ENCODE measurements around the gene ADGRL2. TPM values are rescaled to one million over a fixed set of nuclear protein-coding genes. Genes with fewer than 3 reads are reported as not detected.

Gene ADGRL2
- 107 and 117 TPM in 2 replicates for total RNA-seq

DNA sequence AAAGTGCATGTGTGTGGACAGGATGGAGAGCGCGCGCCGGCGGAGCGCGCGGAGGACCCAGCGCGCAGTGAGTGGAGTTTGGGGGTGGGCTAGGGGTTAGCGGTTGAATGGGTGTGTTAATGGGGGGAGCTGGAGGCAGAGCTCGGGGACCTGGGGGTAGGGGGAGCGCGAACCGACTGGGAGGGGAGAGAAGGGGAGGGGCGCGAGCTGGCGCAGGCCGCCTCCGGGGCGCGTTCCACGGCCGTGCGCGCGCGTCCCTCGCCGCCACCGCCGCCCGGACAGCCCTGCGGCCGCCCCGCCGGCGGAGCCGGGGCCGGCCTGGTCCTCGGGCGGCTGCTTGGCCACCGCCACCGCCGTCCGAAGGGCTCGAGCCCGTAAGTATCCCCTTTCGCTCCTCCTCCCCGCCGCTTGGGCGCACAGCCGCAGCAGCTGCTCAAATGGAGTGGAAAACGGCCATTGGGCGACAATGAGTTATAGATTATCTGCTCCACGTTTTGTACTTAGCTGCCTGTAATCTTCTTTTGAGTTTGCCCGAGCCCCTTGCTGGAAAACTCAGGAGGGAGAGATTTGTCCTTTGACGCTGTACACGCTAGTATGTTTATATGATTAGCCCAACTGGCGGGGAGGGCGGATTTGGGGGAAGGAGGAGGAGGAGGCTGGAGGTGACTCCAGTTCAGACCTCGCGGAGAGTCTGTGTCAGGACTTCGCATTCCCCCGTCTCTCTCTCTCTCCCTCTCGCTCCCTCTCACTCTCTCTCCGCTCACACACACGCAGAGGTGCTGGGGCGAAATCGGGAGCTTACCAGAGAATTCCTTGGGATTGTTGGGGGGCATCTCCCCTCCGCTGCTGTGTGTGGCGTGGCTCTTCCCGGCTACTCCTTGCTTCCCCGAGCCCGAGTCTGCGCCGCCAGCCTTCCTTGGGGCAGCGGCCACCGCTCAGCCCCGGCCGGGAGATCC is at the start of gene ADGRL2:
ADGRL2 (plus strand) TSS at position 240 of the 956 bp plus-strand sequence. CDS start 36,051 bp downstream, outside the sequence.
- DNase-seq: peak; percentile 93

- no peak for DNase-seq
Measured at GRCh38 chr1:81752840-81753239, 47.9 kb upstream of the ADGRL2 start.

DNA sequence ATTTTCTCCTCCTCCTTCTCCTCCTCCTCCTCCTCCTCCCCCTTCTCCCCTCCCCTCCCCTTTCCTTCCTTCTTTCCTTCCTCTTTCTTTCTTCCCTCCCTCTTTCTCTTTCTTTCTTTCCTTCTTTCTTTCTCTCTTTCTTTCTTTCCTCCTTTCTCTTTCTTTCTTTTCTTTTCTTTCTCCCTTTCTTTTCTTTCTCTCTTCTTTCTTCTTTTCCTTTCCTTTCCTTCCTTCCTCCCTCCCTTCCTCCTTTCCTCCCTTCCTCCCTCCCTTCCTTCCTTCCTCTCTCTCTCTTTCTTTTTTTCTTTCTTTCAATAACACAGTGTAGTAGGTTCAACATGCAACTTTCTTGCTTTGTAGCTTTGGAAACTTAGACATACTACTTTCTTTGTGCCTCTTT is 46.3 kb upstream of the ADGRL2 start:
- no peak for DNase-seq

GRCh38 chr1:81756872-81757271 is 43.9 kb upstream of the ADGRL2 start:
- no peak for DNase-seq

- no peak for DNase-seq
Measured at GRCh38 chr1:81757398-81758020, 43.2 kb upstream of the ADGRL2 start.

- no peak for DNase-seq
Measured at GRCh38 chr1:81758181-81758580, 42.6 kb upstream of the ADGRL2 start.

GRCh38 chr1:81760477-81761097 is 40.1 kb upstream of the ADGRL2 start:
- DNase-seq: peak; percentile 56

DNA sequence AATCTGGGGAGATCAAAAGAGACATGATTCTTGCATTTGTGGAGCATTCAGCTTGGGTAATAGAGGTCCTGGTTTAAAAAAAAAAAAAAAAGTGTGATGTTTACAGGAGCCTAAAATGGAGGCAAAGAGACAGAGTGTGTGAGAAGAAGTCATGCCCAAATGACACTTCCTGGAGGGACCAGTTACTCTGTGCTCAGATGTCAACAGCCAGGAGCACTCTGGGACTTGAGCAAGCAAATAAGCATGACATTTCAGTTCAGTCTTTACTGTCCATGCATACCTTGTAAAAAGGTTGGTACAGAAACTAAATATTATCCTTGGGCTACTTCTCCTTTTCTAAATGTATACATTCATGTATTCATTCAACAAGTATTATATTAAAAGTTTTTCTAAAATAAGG is 25.2 kb upstream of the ADGRL2 start:
- DNase-seq: no peak

DNA sequence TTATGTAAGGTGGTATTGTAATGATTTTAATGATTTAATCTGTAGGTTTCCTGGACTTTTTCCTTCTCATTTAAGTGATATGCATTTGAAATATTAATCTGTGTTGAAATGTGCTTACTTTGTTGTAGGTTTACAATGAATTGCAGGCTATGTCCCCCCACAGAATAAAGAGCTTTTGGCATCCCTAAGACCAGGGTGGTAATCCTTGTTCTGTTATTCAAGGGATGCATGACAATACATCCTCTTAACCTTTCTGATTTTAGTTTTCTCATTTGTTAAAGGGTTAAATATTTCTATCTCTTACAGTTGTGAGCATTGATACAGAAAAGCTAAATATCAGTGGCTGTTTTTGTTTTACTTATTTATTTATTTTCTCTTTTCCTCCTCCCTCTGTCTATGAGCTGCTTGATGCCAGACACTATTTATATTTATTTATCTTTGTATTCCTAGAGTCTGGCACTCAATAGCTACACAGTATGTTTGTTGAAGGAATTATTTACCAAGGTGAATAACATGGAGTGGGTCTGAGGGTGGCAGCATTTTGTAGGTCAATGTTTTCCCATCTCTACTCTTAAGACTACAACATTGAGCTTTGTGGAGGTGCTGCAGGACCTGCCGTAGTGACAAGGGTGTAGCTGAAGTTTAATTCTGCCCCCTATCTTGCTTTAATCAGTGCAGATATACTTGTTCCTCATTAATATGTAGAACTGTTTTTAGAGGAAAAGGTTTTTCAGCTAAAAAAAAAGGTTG is 19.9 kb upstream of the ADGRL2 start:
- DNase-seq: no peak

DNA sequence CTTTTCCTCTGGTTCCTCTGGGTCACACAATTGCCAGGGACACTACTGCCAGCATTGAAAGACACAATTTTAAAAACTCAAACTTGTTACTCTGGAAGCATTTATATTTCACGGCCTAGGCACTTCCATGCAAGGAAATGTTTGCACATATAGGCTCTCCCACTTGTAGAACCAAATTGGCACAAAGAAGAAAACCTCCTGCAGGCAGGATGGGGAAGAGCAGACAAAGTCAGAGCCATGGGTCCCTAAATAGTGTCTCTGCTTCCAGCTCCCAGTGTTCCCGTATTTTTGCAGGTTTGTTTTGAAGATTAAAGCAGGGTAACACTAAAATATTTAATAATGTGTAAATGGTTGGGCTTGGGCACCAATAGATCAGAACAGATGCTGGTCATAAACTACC is 19.0 kb upstream of the ADGRL2 start:
- DNase-seq: no peak

DNA sequence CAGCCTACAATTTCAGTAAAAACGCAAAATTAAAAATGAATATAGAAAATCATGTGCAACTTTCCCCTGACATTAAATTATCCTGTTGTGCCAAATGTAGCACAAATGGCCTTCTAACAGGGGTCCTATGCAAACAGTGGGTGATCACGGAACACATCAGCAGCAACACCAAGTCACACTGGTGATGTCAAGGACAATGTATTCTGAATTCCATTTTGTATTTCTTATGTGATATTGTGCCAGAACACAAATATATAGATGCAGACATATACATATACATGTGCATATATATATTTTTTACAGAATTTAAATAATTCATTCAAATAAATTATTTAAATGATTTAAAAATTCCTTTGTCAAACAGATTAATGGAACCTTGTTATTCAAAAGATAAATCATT is 8.6 kb upstream of the ADGRL2 start:
- no peak for DNase-seq

DNA sequence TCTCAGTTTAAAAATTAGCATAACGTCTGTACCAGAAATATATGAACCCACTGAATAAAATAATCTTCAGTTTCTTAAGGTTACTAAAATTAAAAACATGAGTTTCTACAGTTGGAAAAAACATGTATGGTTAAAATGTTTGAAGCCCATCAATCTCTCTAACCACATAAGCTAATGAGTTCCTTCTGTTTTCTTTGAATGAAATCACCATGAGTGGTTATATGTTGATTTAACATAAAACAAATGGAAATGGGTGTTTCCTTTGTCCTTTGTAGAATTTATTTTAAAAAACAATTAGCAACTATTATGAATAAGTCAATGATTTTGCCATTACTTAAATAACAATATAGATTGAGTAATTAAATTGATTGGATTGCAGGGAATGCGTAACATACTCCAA is 3.0 kb upstream of the ADGRL2 start:
- no peak for DNase-seq

GRCh38 chr1:81799939-81800694 is 617 bp upstream of the ADGRL2 start:
- peak; percentile 71 for DNase-seq

DNA sequence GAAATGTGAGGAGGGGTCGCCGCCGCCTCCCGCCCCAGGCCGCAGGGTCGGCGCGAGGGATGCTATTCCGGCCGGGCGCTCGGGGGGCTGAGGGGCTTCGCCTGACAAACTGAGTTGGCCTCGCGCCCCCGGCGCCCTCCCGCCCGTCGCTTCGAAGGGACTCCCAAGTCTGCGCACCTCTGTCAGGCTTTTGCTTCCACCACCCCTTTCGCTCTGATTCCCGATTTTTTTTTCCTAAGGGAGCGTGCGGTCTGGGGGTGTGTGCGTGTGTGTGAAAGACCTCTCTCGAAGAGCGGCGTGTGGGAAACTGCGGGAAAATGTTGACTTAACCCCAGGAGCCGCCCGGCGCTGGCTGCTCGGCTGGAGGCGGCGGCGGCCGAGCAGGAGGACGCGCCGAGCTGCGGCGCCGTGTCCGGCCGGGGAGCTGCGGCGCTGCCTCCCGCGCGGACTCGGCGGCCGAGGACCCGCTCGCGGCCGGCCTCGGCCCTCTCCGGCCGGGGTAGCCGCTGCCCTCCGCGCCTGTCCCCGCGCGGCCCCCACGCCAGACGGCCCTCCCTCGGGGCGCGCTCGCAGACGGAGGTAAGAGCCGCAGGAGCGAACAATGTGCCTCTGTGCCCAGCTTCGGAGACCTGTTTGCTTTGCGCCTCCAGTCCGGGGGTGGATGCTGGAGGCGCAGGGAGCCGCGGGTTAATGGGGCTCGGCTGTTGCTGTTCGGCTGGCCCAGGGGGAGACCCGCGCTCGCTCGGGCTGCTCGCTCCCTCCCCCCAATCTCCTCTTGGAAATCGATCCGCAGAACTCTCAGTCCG is 1.1 kb downstream of the ADGRL2 start:
- DNase-seq: peak; percentile 66

GRCh38 chr1:81802457-81802706 is 1.6 kb downstream of the ADGRL2 start:
- DNase-seq: no peak

DNA sequence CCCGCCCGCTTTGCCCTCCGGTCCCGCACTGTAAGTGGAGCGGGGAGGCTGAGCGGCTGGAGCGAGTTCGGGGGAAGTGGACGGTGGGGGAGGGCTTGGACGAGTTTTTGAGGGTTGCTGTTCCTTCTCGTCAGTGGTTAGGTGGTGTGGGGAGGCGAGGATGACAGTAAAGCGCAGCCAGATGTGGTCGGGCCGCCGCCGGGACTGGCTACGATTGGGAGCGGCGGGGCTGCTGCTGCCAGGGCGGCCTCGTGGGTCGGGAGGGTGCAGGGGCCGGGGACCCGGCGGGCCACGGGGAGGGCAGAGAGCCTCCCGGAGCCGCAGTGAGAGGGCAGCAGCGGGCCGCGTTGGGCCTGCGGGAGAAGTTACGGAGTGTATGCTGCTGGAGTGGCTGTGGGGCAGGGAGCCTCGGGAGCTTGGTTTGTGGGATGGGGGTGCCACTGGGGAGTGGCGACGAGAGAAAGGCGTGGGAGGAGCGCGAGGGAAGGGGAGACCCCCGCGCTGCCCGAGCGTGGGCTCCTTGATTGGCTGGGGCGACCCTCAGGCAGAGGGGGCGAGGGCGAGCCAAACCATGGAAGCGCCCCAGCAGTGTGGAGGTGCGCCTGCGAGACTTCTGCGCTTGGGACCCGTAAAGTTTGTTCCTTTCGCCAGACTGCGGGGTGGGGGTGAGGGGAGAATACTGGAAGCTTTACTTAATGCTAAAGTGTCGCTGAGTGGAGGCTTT is 2.1 kb downstream of the ADGRL2 start:
- peak; percentile 85 for DNase-seq

DNA sequence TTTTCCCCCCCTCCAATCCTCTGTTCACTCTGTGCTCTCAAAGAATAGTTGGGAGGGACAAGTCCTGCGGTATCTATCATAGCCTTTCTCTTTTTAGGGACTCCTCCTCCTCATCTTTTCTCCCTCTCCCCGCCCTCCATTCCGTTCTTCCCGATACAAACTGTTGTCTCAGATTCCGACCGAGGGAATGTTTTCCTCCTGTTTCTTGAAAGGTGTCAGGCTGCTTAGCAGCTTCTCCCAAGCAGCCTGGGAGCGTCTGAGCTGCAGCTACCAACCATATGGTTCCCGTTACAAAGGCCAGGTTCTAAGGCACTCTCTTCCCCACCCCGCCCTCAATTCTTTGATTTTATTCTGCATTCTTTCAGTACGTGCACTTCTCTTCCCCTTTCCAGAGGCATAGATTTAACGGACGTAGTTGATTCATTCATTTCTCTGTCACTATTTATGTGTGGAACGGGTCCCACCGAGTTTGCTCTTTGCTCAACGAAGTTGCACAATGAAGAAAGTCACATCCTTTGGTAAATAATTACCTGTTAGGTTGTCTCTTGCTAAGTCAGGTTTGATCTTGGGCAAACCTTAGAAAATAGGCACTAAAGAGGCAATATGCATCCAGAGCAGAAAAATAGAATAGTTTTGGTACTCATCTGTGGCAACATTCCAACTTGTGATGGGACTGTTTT is 2.8 kb downstream of the ADGRL2 start:
- peak; percentile 50 for DNase-seq

GRCh38 chr1:81804312-81804711 is 3.6 kb downstream of the ADGRL2 start:
- no peak for DNase-seq

- no peak for DNase-seq
Measured at GRCh38 chr1:81805537-81806431, 5.0 kb downstream of the ADGRL2 start.

All from dermis blood vessel endothelial cell (primary cell).